RCC 7860 (cell line): Measurements from ENCODE around the gene PLCH2.
A peak's percentile ranks its signal among the peaks of the same experiment; 100 is the strongest.

Experiments used
- DNase-seq: peaks from one replicate; pipeline ENCODE4 v3.0.0-alpha.2; 2015; ENCODE audit warnings: low spot score
- FAIRE-seq: peaks from 2 replicates; lab custom pipeline; 2012; peaks lifted over from hg19 to GRCh38; lab: Jason Lieb, UNC

Gene PLCH2

GRCh38 chr1:2460203-2460602 lies 15.9 kb upstream of the PLCH2 start:
- FAIRE-seq, result no peak

GRCh38 chr1:2460996-2461751 lies 14.9 kb upstream of the PLCH2 start:
- DNase-seq (no peak), FAIRE-seq (no peak)

More at GRCh38 chr1:2460203-2460602, 15.9 kb upstream of the PLCH2 start:
- no peak for DNase-seq

DNA sequence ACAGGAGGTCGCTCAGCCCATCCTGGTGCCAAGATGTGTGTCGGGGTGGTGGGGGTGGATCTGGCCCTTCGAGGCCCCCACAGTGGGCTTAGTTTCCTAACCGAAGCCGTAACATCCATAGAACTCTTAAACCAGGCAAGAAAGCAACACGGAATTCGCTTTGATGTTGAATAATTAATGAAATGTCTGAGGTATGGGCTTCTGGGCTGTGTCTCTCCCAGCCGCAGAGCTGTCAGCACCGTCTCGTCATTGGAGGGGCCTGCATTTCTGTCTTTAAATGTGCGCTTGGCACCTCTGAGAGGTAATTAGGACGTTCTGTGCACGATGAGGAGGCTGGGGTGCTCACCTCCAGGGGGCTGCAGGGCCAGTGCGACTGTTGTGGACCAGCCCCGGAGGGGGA lies 13.3 kb upstream of the PLCH2 start:
- DNase-seq, result no peak
- FAIRE-seq, result no peak

DNA sequence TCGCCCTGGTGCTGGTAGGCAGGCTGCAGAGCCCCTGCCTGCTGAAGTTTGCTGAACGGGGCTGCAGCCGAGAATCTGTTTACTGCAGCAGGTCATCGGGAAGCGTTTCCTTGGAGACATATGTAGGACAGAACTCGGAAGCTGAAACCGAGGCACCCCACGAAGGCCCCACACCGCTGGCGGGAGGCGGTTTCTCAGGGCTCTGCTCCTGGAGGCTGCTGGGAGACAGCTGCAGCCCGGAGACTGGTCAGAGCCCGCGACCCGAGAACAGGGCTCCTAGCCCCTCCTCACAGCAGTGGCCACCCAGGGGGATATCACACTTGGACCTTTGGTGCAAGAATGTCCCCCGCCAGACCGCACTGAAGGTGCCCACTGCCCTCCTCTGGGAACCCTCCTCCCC lies 12.7 kb upstream of the PLCH2 start:
- DNase-seq, result no peak
- no peak for FAIRE-seq

- FAIRE-seq (no peak), DNase-seq (no peak)
Measured at GRCh38 chr1:2465371-2466269, 10.5 kb upstream of the PLCH2 start.

DNA sequence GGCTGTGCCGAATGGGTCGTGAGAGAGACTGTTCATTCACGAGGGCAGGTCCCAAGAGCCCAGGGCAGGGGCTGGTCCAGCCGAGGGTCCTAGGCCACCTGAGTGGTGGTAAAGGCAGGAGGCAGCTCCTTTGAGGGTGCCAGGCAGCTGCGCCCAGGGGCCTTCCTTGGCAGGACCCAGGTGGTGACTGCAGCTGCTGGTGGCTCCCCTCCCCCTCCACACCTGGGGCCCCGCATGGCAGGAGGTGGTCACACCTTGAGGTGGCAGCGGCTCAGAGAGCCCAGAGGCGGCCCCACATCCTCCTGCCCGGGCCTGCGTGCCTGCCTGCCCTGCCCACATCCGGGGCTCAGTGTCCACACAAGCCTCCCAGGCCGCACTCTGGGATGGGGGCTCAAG lies 9.8 kb upstream of the PLCH2 start:
- no peak for FAIRE-seq

GRCh38 chr1:2466958-2467554 lies 9.0 kb upstream of the PLCH2 start:
- FAIRE-seq (no peak), DNase-seq (no peak)

More for the DNA sequence above, 9.8 kb upstream of the PLCH2 start:
- DNase-seq, result no peak

DNA sequence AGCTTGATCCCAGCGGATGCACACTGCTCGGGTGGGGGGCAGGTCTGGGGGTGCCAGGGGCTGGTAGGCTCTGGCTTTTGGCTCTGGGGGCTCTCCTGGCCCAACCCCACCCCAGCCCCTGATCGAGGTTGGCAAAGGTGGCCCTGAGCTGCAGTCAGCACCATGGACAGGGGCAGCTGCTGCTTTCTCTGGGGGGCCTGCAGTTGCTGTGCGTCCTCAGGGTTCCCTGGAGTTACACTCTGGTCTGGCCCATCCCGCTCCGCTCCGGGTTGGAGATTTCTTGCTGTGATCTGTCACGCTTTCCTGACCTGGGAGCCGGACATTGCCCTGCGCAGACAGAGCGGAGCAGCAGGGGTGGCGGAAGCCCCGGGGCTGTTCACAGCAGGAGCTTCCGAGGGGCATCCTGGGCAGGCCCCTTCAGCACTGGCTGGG lies 8.0 kb upstream of the PLCH2 start:
- FAIRE-seq, result no peak

GRCh38 chr1:2468540-2468939 lies 7.5 kb upstream of the PLCH2 start:
- FAIRE-seq, result no peak
- DNase-seq, result no peak

More for the DNA sequence above, 8.0 kb upstream of the PLCH2 start:
- no peak for DNase-seq

DNA sequence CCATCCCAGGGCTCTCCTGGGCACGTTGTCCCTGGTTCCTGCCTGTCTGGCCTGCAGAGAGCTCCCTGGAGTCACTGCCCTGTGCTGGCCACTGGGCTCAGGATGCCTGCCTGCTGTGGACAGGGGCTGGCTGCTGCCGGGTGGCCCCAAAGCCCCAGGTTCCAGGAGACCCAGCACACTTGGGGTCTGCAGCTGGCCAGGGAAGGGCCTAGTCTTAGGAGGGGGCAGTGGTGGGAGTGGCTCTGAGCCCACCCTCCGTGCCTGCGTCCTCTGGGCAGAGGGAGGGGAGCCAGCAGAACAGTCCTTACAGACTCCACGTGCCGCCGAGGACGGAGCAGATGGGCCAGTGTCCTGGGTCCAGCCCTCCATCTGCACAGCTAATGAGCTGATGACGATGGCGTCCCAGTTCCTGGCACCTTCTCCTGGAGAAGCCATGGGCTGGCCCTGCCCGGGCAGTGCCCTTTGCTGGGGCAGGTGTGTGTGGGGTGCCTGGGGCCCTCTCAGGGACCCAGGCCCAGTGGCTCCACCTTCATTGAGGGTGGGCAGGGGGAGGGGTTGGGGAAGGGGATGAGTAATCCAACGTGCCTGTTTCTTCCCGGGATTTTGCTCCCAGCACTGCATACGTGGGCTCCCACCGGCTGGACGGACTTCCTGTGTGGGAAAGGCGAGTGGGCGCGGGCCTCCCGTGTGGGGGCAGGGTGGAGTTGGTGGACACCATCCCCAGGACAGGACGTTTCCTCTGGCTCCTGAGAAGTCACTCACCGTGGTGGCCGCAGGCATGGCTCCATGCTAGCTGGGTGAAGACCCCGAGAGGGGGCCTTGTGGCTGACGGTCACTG lies 6.8 kb upstream of the PLCH2 start:
- no peak for DNase-seq
- FAIRE-seq, result no peak

- DNase-seq, result no peak
- no peak for FAIRE-seq
Measured at GRCh38 chr1:2470290-2471158, 5.6 kb upstream of the PLCH2 start.

- FAIRE-seq (no peak), DNase-seq (no peak)
Measured at GRCh38 chr1:2471159-2471471, 5.0 kb upstream of the PLCH2 start.

DNA sequence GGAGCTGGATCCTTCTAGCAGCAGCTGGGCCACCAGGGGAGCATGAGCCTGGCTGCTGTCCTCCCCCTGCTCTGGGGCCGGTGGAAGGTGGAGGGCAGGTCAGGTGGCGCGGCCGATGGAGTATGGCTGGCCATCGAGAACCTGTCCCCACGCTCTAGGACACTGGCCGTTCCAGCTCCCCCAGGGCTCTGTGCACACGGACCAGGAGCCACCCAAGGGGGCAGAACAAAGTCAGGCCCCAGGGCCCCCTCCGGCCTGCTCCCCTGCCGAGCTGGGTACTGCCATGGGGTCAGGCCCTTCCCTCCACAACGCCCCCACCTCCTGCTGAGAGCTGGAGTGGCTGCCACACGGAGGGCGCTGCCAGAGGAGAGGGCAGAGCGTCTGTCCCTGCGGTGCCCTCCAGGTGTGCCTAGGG lies 4.5 kb upstream of the PLCH2 start:
- FAIRE-seq (no peak), DNase-seq (no peak)

DNA sequence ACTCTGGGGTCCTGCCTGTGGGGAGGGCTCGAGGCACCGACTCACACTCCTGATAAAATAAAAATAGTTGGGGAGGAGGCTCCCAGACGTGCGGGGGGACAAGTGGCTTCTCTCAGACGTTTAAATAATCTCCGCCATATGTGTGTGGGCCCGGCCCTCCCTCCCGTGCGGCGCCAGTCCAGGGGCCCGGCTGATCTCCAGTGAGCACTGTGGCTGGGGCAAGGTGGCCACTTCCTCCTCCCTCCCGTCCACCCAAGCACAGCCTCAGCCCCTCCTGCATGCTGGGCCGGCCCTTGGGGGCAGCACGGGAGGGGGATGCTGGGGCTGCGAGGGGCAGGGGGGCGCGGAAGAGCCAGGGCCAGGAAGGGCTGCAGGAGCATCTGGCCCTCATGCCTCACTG lies 4.0 kb upstream of the PLCH2 start:
- FAIRE-seq, result no peak
- no peak for DNase-seq

DNA sequence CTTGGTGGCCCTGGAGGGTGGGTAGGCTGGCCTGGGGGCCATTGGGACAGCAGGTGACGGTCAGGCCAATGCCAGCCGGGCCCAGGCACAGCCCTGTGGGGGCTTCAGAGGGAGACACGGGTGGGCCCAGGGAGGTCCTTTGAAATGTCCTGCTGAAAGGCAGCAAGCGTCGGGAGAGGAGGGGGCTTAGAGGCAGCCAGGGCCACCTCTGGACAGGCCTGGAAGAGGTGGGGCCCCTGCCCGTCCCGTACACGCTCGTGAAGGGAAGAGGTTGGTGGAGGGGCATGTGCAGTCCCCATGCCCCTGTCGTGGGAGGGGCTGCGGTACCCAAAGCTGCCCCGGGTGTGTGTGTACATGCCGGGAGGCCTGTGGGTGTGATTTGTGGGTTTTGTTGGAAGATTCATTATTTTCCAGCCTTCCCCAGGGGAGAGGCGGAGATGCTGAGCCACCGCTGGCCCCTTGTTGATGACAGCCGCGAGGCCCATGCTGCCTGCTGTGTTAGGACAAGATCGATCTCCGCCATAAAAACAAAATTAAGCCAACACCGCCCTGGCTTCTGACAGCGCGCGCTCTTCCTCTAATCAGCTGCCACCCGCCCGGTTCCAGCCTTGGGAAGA lies 3.4 kb upstream of the PLCH2 start:
- DNase-seq (no peak), FAIRE-seq (no peak)

- DNase-seq (no peak), FAIRE-seq (no peak)
Measured at GRCh38 chr1:2473198-2473597, 2.9 kb upstream of the PLCH2 start.

DNA sequence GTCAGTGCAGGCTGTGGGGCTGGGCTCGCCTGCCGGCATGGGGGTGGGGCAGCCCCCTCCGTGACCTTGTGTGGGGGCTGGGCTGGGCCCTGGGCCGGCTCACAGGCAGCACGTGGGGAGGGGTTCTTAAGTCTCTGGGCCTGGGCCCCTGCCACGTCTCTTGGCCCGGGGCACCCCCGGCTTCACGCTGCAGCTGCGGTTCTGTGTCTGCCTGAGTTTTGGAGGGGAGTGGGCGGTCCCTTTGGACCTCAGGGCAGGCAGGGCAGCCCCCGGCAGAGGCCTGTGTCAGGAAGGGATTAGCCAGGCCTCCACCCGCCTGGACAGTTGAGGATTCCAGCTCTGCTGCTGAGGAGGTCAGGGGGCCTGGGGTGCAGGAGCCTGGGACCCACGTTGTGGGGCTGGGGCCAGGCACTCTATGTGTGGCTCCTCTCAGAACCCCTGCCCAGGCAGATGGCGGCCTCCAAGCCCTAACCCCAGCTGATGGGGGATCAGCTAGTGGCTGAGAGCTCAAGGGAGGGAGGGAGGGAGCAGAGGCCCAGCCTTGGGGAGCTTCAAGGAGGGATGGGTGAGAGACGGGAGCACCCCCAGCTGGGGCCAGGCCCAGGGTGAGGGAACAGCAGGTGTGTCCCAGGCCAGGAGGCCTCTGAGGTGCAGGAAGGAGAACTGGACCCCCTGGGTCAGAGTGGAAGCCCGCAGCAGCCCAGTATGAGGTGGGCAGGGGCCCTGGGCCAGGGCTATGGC lies 1.8 kb upstream of the PLCH2 start:
- DNase-seq (no peak), FAIRE-seq (no peak)

DNA sequence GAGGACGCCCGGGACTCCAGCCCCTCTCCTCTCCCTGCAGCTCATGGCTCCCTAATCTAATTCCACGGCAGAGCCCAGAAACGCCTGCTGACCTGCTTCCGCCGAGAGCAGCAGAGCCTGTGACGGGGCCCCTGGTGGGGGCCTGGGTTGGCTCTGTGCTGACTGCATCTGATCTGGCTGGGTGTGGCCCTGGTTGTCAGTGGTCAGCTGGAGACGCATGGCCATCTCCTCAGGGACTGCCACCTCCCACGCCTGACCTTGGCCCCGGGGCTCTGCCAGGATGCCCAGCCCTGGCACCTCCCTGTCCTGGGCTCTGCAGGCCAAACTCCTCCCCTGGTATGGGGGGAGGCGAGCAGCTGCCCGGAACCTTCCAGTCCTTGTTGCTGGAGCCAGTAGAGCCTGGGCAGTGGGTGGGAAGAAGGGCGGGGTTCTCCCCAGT lies 1.1 kb upstream of the PLCH2 start:
- no peak for FAIRE-seq
- peak; percentile 4 for DNase-seq

DNA sequence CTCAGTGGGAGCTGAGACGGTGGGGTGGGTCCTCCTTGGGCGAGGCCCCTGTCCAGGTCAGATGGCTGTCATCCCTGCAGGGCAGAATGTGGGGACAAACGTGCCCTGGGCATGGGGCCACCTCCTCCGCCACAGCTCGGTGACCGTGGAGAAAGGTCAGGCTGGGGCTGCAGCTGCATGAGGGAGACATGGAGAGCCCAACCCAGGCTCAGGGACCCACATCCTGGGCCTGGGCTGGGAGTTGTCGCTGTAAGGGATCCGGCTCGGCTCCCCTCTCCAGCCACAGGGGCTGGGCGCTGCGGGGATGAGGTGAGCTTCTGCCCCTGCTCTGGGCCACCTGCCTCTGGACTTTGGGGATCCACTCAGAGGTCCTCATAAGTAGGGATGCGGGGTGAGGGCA lies 518 bp upstream of the PLCH2 start:
- no peak for DNase-seq
- FAIRE-seq, result no peak
